Effector memory CD4-positive, alpha-beta T cell (primary cell): ENCODE results near the gene LRRC45.

Experiments
- DNase-seq, 3 donors: peaks; one replicate each; pipeline ENCODE4 v3.0.0-alpha.2; 2020
- H3K27ac ChIP-seq: 2 replicates; pipeline ENCODE4 v1.7.0; 2013; ENCODE audit warnings: mild to moderate bottlenecking, low read length, moderate library complexity; ENCODE audit not compliant: insufficient read depth, poor library complexity, severe bottlenecking
- H3K27me3 ChIP-seq: replicated peaks from 2 replicates; pipeline ENCODE4 v1.7.0; 2013; ENCODE audit warnings: mild to moderate bottlenecking, low read length; ENCODE audit not compliant: insufficient read depth, control insufficient read depth, poor library complexity, severe bottlenecking
- H3K36me3 ChIP-seq: 2 replicates; pipeline ENCODE4 v1.7.0; 2013; ENCODE audit warnings: mild to moderate bottlenecking, low read length, moderate library complexity; ENCODE audit not compliant: control insufficient read depth, insufficient read depth
- H3K4me1 ChIP-seq: 2 replicates; pipeline ENCODE4 v1.7.0; 2013; ENCODE audit warnings: low read length, mild to moderate bottlenecking; ENCODE audit not compliant: control insufficient read depth, insufficient read depth, poor library complexity, severe bottlenecking
- H3K4me3 ChIP-seq: 2 replicates; pipeline ENCODE4 v1.7.0; 2013; ENCODE audit warnings: low read length, low read depth, mild to moderate bottlenecking; ENCODE audit not compliant: insufficient read depth, poor library complexity, severe bottlenecking
- H3K9me3 ChIP-seq: 2 replicates; pipeline ENCODE4 v1.7.0; 2013; ENCODE audit warnings: mild to moderate bottlenecking, low read length, moderate library complexity; ENCODE audit not compliant: control insufficient read depth

LRRC45 gene

GRCh38 chr17:82008258-82008940 is 14.7 kb upstream of the LRRC45 start:
- H3K36me3 ChIP-seq = no peaks in the 10 kb centered on the region
- no peaks in the 10 kb centered on the region for H3K9me3 ChIP-seq
- H3K27me3 ChIP-seq = no peaks in the 10 kb centered on the region
- no peaks in the 10 kb centered on the region for H3K4me1 ChIP-seq
- no peak overlapping the region for H3K27ac ChIP-seq
- DNase-seq = no peak
- no peak overlapping the region for H3K4me3 ChIP-seq

DNA sequence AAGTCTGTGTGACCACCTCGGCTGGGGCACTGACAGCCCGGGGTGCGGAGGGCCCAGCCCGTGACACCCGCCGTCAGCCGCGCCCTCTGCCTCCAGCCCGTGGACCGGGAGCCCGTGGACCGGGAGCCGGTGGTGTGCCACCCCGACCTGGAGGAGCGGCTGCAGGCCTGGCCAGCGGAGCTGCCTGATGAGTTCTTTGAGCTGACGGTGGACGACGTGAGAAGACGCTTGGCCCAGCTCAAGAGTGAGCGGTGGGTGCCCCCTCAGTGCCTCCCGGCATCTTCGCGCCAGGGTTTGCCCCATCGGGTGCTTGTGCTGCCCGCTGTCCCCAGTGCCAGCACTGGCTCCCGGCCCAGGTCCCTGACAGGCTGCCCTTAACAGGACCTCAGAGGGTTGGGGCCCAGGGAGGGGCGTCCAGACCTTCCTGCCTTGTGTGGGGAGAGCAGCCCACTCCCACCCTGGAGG is 14.1 kb upstream of the LRRC45 start:
- Histone ChIP-seq H3K4me1 (no peaks in the 10 kb centered on the region), H3K27ac (no peak overlapping the region)
- DNase-seq = no peak

DNA sequence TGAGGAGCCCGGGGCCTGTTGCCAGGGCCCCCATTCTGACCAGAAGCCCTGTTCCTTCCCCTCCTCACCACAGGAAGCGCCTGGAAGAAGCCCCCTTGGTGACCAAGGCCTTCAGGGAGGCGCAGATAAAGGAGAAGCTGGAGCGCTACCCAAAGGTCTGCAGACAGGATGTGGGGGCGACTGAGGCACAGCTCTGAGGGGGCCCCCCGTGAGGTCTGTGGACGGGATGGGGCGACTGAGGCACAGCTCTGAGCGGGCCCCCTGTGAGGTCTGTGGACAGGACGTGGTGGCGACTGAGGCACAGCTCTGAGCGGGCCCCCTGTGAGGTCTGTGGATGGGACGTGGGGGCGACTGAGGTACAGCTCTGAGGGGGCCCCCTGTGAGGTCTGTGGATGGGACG is 13.7 kb upstream of the LRRC45 start:
- no peaks in the 10 kb centered on the region for H3K27me3 ChIP-seq
- no peak overlapping the region for H3K4me3 ChIP-seq
- H3K36me3 ChIP-seq = no peaks in the 10 kb centered on the region
- no peak overlapping the region for H3K27ac ChIP-seq
- H3K4me1 ChIP-seq = no peaks in the 10 kb centered on the region
- no peaks in the 10 kb centered on the region for H3K9me3 ChIP-seq
- no peak for DNase-seq

More for the DNA sequence above, 14.1 kb upstream of the LRRC45 start:
- Histone ChIP-seq H3K36me3 (no peaks in the 10 kb centered on the region), H3K27me3 (no peaks in the 10 kb centered on the region), H3K9me3 (no peaks in the 10 kb centered on the region), H3K4me3 (no peak overlapping the region)

DNA sequence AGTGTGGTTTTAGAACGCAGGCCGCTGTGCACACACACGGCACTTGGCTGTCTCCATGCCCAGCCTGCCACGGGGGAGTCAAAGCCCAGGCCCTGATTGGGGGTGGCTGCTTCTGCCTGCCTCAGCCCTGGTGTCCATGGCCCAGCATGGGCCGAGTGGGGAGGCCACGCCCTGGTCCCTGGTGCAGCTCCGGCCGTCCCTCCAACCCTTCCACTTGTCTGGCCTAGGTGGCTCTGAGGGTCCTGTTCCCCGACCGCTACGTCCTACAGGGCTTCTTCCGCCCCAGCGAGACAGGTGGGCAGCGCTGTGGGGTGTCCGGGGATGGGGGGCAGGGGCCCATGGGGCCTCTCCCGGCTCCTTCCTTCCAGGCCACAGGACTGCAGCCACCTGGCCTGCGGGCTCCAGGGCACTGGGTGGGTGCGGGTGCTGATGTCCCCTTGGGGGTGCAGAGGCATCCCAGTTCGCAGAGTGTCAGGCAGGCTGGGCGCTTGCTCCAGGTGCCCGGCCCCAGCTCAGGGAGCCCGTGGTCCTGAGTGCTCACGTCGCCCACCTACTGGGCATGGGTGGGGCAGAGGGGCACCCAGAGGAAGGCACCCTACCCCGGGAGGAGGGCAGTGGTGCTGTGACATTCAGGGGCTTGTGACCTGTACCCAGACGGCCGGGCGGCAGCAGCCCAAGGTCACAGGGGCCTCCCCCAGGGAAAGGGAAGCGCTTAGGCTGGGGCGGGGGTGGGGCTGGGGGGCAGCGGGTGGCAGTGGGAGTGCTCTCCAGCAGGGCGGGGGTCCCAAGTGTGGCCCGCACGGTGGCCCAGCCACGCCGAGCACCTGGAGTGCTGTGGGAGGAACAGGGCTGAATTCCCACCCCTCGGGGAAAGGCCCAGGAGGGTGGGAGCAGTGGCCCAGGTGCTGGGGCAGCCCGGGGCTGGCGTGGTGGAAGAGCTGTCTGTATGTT is 12.3 kb upstream of the LRRC45 start:
- H3K4me3 ChIP-seq = no peak overlapping the region
- H3K4me1 ChIP-seq = no peaks in the 10 kb centered on the region
- no peaks in the 10 kb centered on the region for H3K9me3 ChIP-seq
- no peaks in the 10 kb centered on the region for H3K36me3 ChIP-seq
- no peak for DNase-seq
- H3K27ac ChIP-seq = no peak overlapping the region
- H3K27me3 ChIP-seq = no peaks in the 10 kb centered on the region

- Histone ChIP-seq H3K9me3 (no peaks in the 10 kb centered on the region), H3K4me1 (no peaks in the 10 kb centered on the region), H3K36me3 (no peaks in the 10 kb centered on the region), H3K4me3 (no peak overlapping the region), H3K27ac (no peak overlapping the region), H3K27me3 (no peaks in the 10 kb centered on the region)
- no peak for DNase-seq
These were observed 11.4 kb upstream of the LRRC45 start for GRCh38 chr17:82011617-82012187.

- Histone ChIP-seq H3K36me3 (no peaks in the 10 kb centered on the region), H3K4me1 (no peaks in the 10 kb centered on the region), H3K9me3 (no peaks in the 10 kb centered on the region), H3K27ac (no peak overlapping the region), H3K27me3 (no peaks in the 10 kb centered on the region), H3K4me3 (no peak overlapping the region)
- DNase-seq = no peak
These were observed 10.9 kb upstream of the LRRC45 start for GRCh38 chr17:82012261-82012639.

- Histone ChIP-seq H3K27ac (no peak overlapping the region), H3K27me3 (no peaks in the 10 kb centered on the region), H3K4me1 (no peaks in the 10 kb centered on the region), H3K36me3 (no peaks in the 10 kb centered on the region), H3K4me3 (no peak overlapping the region), H3K9me3 (no peaks in the 10 kb centered on the region)
- no peak for DNase-seq
These were observed 10.3 kb upstream of the LRRC45 start for GRCh38 chr17:82012640-82013295.

DNA sequence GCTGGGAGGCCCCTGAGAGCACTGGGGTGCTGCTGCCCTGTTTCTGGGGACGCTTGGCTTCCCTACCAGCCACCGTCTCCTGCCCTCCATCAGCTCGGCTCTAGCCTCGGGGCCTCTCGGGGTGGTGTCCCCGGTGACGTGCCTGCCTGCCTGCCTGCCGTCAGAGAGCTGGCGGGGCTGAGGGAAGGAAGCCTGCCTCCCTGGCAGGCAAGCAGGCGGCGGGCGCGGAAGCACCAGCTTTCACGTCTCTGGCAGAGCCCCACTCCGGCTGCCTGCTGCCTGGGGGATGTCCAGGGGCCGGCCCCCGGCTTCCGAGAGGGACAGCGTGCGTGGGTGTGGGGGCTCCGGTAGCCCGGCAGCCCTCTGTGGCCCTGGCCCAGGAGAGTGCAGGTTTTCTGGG is 9.8 kb upstream of the LRRC45 start:
- Histone ChIP-seq H3K36me3 (peaks cover 2% of the 10 kb centered on the region), H3K4me3 (no peak overlapping the region), H3K27ac (no peak overlapping the region), H3K4me1 (no peaks in the 10 kb centered on the region), H3K27me3 (no peaks in the 10 kb centered on the region), H3K9me3 (no peaks in the 10 kb centered on the region)
- DNase-seq = no peak

GRCh38 chr17:82013772-82014321 is 9.3 kb upstream of the LRRC45 start:
- no peak for DNase-seq
- Histone ChIP-seq H3K9me3 (no peaks in the 10 kb centered on the region), H3K27ac (no peak overlapping the region)

More at GRCh38 chr17:82013772-82014321, 9.3 kb upstream of the LRRC45 start:
- no peak overlapping the region for H3K4me3 ChIP-seq
- H3K27me3 ChIP-seq = no peaks in the 10 kb centered on the region
- H3K4me1 ChIP-seq = no peaks in the 10 kb centered on the region
- peaks cover 3% of the 10 kb centered on the region for H3K36me3 ChIP-seq
